NCI-H187 (cell line): ENCODE results near the gene ZIC5.

ENCODE experiments used
- DNase-seq, 2 experiments: peaks; one replicate each; lab custom pipeline; 2025; lab: John Stamatoyannopoulos, UW

ZIC5 gene

DNA sequence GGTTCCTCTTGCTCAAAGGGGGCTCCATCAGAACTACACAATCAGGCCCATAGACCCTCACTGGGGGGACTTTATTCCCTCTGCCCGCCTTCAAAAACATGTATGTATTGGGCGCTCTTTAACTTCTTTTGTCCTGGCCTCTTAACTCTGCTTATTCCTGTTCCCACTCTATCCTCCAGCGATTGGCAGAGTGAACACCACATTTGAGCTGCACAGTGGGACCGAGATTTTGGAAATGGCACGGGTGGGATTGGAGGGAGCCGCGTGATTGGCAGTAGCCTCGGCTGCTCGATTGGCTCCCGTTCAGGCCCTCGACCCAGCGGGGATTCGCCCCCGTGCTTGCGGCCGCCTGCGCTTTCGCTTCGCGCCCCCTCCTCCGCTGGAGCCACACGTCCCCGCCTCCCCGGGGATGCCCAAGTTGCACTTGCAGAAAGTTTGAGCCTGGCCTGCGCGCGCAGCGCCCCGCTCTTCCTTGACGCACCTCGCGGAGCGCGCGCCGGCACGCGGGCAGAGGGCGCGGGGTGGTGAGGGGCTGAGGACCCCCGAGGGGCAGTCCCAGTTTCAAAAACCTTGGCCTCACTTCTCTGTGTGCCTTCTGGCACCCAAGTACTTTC lies at the start of gene ZIC5:
Gene ZIC5, minus strand, starts transcription at position 192 of the 614 bp plus-strand sequence. Its CDS starts 164 bp downstream, at position 28.
- DNase-seq, result no peak

DNA sequence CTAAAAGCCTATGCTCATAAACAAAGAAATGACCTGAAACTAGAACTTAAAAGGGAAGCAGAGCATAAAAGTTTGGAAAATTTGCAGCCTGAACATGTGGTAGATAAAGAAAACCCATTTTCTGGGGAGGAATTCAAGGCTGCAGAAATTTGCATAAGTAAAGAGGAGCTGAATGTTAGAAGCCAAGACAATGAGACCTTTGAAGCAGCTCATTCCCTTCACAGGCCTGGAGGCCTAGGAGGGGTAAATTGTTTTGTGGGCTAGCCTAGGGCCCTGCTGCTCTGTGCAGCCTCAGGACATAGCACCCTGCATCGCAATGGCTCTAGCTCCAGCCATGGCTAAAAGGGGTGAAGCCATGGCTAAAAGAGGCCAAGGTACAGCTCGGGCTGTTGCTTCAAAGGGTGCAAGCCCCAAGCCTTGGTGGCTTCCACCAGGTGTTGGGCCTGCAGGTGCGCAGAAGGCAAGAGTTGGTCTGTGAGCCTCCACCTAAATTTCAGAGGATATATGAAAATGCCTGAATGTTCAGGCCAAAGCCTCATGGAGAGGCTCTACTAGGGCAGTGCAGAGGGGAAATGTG lies 48.3 kb upstream of the ZIC5 start:
- no peak for DNase-seq

DNA sequence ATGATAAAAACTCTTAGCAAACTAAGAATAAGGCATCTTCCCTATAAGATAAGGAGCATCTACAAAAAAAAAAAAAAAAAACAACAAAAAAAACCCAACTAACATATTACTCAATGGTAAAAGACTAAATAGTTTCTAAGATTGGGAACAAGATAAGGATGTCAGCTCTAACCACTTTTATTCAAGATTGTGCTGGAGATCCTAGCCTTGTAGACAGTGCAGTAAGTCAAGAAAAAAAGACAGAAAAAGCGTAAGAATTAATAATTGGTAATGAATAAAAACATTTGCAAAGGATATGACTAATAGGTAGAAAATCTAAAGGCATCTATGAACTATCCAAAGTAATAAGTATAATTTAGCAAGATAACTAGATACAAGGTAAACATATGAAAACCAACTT lies 43.1 kb upstream of the ZIC5 start:
- no peak for DNase-seq

DNA sequence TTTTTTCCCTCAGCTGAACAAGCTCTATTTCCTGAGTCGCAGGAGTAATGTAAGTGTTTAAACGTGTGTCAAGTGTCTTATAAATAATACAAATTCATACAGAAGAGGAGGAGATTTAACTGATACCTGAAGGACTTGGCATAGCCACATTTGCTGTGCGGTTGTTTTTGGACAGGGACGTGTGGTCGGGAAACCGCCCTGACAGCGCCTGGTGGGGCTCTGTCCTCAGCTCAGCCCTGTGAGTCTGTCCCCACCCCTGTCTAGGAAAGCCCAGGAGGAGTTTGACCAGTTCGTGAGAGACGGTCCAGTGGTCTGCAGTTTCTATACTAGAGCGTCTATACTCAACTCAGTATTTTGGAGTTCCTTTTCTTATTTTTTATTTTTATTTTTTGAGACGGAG lies 26.7 kb upstream of the ZIC5 start:
- no peak for DNase-seq

DNA sequence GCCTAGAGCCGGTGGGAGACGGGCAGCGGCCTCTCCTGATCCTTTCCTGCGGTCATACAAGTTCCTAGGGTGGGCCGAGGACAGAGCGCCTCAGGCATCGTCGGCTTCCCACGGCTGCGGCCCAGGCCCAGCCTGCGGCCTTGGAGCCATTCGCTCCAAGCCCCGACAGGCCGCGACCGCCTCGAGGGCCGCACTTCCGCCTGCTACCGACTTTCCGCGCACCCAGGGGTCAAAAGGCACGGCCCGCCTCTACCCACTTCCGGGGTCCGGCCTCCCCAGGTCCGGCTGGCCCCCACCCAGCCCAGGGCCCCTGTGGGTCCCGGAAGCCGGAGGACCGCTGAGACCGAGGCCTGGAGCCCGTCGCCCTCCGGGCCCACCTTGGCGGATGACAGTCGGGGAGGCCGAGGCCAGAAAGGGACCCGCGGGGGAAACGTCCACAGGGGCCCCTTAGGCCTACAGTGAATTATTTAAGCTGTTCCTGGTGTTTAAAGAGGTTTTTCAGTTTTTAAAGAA lies 26.2 kb upstream of the ZIC5 start:
- no peak for DNase-seq

DNA sequence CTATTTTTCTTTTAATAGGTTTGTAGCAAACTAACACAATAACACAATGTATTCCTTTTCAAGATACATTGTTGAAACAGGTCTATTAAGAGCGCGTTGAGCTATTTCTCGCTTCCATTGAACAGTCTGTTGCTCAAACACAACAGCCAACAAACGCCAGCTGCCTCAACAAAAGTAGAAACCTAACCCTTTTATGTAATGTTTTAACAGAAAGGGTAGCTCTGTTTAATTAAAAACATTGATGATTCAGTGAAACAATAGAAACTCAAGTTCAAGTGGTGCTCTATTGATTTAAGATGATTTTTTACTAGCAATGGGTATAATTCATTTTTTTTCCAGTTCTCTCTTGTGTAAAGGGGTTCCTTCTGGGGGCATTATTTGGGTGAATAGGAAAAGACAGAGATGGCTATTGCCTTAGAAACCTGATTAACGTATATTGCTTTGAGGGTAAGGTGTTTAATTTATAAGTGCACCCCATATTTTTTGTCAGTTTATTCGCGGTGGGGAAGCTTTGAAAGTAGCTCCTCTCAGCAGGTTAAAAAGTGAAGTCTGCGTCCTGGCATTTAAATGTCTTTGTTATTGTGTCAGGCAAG lies 24.9 kb upstream of the ZIC5 start:
- DNase-seq, result no peak

DNA sequence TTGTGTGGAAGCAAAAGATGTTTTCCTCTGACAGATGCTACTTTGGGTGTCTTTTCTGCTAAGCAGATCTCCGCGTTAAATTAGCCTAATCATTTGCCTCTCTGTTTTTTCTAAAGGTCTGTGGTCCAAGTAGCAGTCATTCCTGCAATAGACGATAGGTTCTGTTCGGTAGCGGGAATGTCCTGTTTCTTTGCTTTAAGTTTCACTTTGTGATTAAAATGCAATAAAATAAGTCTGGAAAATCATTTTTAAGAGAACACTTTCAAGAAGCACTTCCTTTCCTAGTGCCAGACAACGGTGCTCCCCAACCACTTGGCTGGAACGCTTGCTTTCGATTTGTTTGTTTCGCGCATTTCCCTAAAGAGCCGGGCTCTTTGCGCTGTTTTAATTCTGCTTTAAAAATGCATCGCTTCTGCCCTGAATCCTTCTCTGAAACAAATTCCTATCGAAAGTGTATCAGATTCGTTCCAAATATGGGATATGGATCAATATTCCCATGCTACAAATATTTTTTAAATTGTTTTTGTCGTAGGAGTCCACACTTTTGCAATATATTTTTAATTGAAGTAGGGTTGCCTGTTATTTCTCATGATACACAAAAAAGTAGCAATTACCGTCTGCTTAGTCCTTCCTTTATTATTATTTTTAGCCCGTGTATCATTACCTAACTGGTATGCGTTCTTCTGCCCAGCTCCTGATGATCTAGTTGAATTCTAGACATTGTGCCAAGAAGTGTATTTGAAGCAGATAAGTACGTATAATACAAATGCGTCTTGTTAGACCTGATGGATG lies 24.2 kb upstream of the ZIC5 start:
- no peak for DNase-seq

DNA sequence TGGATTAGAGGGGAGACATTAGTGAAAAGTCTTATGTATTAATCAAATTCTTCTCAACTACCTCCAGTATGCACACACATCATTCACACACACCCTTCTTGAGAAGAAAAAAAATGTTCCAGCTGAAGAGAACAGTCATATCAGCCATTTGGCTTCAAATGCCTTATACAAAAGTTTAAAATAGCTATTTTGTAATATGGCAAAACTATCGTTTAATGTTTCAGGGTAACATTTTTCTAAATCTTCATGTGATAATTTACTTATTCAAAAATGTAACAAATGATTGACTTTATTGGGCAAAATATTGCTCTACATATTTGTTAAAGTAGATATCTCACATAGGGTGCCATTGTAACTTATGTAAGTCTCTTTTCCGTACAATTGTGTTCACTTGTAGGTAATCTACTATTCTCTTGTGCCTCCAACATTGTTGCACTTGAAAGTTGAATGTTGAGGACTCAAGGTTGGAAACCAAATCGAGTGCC lies 23.6 kb upstream of the ZIC5 start:
- DNase-seq, result no peak

DNA sequence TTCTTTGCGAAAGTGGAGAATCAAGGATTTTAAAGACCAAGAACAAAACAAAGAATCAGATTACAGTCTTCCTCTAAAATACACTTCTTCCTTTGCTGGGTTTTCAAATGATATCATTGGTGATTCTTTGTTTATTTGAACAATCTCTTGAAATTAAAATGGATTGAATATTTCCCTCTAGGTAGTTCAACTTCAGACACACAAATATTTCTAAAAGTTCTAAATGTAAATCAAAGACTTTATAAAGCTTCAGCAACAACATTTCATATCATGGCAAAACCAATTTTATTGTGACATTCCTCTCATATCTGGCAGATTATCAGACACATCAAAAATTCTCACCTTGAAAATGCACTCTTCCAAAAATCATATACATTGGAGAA lies 23.1 kb upstream of the ZIC5 start:
- DNase-seq, result no peak

DNA sequence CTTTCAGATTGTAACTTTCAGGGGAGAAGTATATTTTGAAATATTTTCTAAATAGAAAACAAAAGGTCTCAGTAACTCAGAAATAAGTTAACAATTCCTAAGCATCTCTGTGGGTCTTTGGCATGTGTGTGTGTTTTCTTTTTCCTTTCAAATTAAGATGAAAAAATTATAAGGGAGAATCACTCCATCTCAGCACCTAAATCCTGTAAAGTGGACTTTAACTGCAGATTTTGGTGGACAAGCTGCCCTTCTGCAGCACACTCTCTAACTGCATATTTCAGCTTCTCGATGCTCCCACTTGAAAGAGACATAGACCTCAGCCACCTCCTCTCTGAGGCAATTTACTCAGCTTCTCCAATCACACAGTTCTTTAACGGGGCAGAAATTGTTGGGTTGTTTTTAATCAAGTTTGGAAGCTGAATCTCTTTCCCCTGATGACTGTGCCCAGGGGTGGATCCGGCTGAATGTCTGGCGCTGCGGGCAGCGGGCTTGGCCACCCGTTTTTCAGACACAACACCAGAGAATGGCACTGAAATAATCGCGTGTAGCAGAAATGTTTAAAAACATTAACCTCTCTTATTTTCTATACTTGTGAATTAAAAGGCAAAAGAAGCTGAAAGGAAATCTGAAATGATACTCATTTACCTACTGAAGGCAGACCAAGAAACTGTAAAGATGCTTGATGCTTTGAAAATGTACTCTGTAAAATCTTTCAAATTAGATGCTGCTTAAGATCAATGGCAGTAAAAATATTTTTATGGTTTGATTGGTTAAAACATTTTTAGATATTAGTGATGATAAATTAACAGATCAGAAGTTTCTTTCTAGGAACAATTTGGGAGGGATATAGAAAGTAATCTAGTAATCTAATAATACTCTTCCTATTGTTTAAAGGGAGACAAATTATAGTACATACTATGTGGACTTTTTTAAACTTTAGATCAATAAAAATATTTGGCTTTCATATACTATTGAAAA lies 22.4 kb upstream of the ZIC5 start:
- no peak for DNase-seq

DNA sequence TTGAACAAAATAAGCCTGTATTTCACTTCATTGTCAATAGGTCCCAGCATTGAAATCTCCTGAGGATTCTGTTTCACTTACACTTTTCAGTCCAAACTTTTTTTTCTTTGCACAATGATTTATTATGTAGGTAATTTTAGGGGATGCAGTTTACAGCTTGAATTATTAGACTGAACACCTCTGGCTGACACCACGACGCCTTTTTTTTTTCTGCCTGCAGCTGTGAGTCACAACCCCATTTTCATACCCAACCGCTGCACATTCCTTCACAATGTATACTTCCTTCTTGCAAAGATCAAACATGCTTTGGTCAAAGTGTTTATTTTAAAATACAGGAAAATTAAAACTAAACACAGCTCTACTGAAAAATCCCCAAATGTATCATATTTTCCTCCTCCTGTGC lies 21.4 kb upstream of the ZIC5 start:
- DNase-seq, result no peak

DNA sequence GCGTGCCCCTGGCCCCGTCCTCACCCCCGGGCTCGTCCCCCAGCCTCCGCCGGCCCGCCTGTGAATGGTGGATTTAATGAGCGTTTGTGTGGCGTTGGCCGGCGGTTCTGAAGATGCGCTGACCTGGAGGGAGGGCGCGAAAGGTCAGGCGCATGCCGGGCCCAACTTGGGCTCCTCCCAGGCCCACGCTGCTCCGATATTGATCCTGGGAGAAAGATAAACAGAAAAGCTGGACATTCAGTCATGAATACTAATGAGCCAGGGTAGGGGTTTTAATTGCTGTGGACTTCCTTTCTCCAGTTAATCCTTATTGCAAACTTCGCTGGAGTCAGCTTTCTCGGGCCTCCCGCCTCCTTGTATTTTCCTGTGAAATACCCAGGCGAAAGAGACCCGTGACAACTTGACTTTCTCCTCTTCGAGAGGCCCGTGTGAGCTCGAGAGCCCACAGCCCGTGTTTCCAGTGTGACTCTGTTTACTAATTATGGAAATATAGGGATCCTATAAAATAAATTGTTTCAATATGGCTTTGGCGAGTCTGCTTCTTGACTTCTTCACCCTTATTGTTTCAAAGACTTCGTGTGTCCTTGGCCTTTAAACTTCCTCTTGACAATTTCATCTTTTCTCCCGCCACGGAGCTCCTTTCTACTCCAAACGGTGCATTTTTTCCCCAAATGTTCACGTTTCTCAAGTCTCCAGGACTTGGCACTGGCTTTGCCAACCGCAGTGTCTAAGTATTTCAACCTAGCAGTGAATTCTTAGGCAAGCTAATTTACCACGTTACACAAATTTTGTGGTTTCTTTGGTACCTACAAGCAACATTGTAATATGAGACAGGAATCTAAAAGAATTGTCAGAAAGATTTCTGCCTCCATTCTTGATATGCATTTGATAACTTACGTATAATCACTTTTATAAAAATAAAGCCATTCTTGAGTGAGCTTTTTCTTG lies 20.5 kb upstream of the ZIC5 start:
- DNase-seq, result no peak

DNA sequence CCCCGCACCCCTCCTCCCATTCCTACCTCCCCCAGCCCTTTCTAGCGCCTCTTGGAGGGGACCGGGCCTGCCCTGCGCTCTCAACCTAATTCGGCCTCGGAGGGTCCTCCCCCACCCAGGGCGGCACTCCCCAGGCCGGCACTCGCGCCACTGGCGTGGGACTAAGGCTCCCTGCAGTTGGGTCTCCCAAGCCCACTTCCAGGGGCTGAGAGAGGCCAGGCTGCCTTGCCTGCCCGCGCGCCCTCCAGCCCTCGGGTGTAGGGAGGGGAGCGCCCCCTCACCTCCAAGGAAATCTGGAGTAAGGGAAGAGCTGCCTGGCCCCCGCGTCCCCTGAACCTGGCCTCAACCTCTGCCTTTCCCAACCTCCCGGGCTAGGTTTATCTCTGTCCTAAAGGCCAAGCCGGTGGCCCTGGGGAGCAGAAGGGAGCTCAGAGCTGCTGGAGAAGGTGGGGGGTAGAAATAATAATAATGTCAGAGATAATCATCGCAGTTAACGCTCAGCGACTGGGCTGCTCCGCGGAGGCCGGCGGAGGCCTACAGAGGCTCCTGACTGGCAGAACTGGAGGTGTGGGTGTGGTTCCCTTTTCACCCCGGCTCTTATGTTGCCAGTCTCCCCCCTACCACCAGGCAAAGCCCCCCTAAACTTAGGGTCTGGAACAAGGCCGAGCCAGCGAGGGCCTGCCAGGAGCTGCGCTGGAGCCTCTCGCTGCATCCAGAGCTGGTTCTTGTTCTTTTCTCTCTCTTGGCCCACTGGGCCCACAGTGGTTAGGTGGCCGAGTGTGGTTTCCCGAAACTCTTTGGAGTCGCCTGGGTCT lies 19.7 kb upstream of the ZIC5 start:
- DNase-seq, result no peak

DNA sequence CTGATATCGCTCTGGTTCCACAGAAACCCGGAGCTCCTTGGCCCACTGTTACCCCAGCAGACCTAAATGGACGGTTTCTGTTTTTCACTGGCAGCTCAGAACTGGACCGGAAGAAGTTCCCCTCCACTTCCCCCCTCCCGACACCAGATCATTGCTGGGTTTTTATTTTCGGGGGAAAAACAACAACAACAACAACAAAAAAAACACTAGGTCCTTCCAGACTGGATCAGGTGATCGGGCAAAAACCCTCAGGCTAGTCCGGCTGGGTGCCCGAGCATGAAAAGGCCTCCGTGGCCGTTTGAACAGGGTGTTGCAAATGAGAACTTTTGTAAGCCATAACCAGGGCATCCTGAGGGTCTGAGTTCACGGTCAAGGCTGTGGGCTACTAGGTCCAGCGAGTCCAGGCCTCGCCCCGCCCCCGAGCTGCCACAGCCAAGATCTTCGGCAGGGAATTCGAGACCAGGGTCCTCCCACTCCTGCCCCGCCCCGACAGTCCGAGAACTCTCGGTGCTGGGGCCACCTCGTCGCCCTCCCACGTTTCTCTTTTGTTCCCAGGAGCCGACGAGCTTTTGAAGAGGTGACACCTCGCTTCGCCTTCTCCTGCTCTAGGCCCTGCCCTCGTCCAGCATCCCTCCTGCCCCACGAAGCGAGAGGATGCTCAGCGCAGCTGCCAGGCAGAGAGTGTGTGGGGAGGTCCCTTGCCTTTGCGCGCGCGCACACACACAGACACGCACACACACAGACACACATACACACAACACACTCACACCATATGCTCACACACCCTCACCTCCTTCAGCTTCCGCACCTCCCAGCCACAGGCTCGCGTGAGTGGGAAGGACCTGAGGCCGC lies 18.8 kb upstream of the ZIC5 start:
- DNase-seq, result no peak

DNA sequence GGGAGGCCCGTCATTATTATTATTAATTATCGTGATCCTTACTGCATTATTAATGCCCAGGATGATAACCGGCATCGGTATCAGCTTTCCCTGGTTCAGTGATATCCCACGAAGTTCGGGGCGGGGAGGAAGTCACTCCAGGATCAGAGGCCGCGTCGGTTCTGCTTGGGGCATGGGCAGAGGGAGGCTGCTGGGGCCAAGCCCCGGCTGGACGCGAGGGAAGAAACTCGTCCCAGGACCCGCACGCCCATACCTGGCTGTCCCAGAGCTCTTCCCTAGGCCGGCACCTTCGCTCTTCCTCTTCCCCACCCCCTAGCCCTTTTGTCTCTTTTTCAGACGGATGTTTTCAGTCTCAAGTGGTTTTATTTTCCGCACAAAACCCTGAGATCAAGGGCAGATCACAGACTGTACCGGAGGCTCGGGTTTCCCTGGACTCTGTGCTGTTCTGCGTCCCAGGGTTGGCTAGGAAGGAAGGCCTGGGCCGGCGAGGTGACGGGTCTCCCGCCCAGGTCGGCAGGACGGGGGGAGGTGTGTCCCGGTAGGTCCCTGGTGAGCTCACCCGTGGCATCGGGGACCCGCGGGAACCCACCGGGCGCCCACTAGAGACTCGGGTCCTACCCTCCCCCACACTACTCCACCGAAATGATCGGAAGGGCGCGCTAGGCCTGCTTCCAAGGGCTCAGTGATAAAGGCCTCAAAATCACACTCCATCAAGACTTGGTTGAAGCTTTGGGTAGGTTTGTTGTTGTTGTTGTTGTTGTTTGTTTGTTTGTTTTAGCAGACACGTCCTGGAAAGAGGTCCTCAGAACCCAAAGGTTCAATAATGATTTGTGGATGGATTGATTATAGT lies 17.9 kb upstream of the ZIC5 start:
- DNase-seq, result no peak

DNA sequence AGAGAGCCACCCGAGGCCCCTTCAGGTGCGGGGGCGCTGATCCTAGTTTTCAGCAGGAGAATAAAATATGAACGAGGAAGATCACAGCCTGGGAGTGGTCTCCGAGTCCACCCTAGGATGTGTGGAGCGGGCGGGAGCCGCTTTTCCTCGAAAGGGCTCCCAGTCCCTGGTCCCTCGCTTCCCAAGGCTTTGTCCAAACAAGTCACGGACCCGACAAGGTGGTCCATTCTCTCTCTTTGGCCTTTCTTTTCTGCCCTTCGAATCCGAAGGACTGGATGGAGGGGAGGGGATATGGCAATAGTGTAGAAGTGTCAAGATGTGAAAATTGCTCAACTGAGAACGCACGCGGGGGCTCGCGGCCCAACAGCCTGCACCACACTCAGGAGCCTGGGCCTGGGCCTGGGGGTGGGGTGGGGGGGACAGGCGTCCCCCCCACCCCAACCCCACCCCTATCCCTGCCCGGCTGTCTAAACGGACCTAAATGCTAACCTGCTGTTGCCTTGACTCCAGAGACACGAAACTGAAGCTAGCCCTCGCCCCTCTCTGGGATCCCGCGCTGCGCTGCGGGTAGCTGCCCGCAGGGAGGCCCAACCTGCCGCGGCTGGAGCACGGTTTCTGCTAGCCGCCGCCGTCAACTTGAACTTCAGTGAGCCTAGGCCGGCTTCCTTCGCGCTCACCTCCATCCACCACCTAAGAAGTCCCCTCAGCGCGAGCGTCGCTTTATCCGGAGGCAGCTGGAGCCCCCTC lies 17.1 kb upstream of the ZIC5 start:
- DNase-seq, result no peak
